NCI-H1417 treated with DMSO at 0.1 percent for 48 hours (cell line): Measurements from ENCODE around the gene CIB1.
"Not testable (repeated sequence)": the region's sequence is repeated elsewhere in the genome, so short reads cannot be mapped to it uniquely, and the experiment has no call there.

ENCODE experiments used
- DNase-seq: peaks from one replicate; lab custom pipeline; 2025; lab: John Stamatoyannopoulos, UW

CIB1 gene

GRCh38 chr15:90192961-90193786 lies 40.6 kb downstream of the CIB1 start:
- DNase-seq, result no peak

GRCh38 chr15:90191794-90192509 lies 41.8 kb downstream of the CIB1 start:
- peak; percentile 66 for DNase-seq

- no peak for DNase-seq
Observed at GRCh38 chr15:90191344-90191687, 42.4 kb downstream of the CIB1 start.

- no peak for DNase-seq
Observed at GRCh38 chr15:90190606-90191343, 43.0 kb downstream of the CIB1 start.

- no peak for DNase-seq
Observed at GRCh38 chr15:90189781-90190467, 43.8 kb downstream of the CIB1 start.

GRCh38 chr15:90188914-90189748 lies 44.6 kb downstream of the CIB1 start:
- DNase-seq, result no peak

GRCh38 chr15:90188065-90188464 lies 45.7 kb downstream of the CIB1 start:
- not testable (repeated sequence) for DNase-seq

- no peak for DNase-seq
Observed at GRCh38 chr15:90187257-90187868, 46.4 kb downstream of the CIB1 start.

- peak; percentile 75 for DNase-seq
Observed at GRCh38 chr15:90184786-90185704, 48.7 kb downstream of the CIB1 start.

- no peak for DNase-seq
Observed at GRCh38 chr15:90184119-90184785, 49.5 kb downstream of the CIB1 start.

- DNase-seq, result no peak
Observed at GRCh38 chr15:90181776-90182175, 52.0 kb downstream of the CIB1 start.
